Effector CD8-positive, alpha-beta T cell (primary cell): ENCODE results near the gene ZFP2.

Source experiments
- DNase-seq: peaks from one replicate; lab custom pipeline; 2025; lab: John Stamatoyannopoulos, UW

The ZFP2 gene

DNA sequence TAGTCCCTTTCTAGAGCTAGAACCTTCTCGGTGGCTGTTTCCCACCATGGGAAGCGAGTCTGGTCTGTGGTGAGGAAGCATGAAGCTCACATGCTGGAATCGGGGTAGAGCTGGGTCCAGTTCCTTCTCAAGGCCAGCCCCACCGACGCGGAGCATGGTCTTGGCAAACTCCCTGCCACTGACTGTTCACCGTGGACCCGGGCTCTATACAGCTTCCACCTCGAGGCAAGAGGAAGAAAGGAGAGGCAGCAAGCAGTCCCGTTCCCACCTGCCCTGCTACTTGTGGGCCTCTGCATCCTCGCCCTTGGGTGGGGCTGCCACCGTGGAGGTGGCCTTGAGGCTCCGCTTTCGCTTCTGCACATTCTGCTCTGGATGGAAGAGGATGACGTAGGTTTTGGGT, 85.7 kb downstream of the ZFP2 start:
- no peak for DNase-seq
